Esophagus muscularis mucosa (tissue), 4 donors: Measurements from ENCODE around the gene GATA1. TPM values are rescaled to one million over a fixed set of nuclear protein-coding genes. Genes with fewer than 3 reads are reported as not detected.

Source experiments
- DNase-seq: peaks from one replicate; pipeline ENCODE4 v3.0.0-alpha.2; 2017; ENCODE audit errors: extremely low spot score
- H3K27ac ChIP-seq, 4 donors: fragments of 200-600 bp; sonication (generic); replicated peaks in 1 of 4; 1 replicate in 3 of 4; 2 replicates in 1 of 4; pipeline ENCODE4 v1.5.1; 2016 to 2019; ENCODE audit warnings: mild to moderate bottlenecking in 1 of 4
- H3K27me3 ChIP-seq, 4 donors: fragments of 200-600 bp; sonication (generic); one replicate each; pipeline versions ENCODE4 v1.5.1 to v1.6.0; 2016 to 2019
- H3K36me3 ChIP-seq, 4 donors: fragments of 200-600 bp; sonication (generic); one replicate each; pipeline ENCODE4 v1.5.1; 2016 to 2019
- H3K4me1 ChIP-seq, 4 donors: fragments of 200-600 bp; sonication (generic); one replicate each; pipeline ENCODE4 v1.5.1; 2016 to 2019
- H3K4me3 ChIP-seq, 4 donors: fragments of 200-600 bp; sonication (generic); 1 replicate in 2 of 4; 2 replicates in 2 of 4; pipeline ENCODE4 v1.5.1; 2016 to 2019; ENCODE audit warnings: mild to moderate bottlenecking in 4 of 4, moderate library complexity in 1 of 4
- H3K9me3 ChIP-seq, 4 donors: fragments of 200-600 bp; sonication (generic); 1 replicate in 3 of 4; 2 replicates in 1 of 4; pipeline ENCODE4 v1.5.1; 2016 to 2019
- CTCF ChIP-seq, 3 experiments: fragments of 200-600 bp in 2 of 3; fragments of 450-650 bp in 1 of 3; sonication (generic) in 2 of 3; IDR thresholded peaks; one replicate each; pipeline ENCODE4 v1.5.1; 2017 to 2019; ENCODE audit warnings: antibody characterized with exemption in 3 of 3, mild to moderate bottlenecking in 2 of 3, moderate library complexity in 1 of 3
- EP300 ChIP-seq: sonication (generic); formaldehyde crosslinking; IDR thresholded peaks from one replicate; pipeline ENCODE4 v1.6.1; 2017; ENCODE audit warnings: antibody characterized with exemption
- POLR2A ChIP-seq: fragments of 450-650 bp; IDR thresholded peaks from one replicate; pipeline ENCODE4 v1.6.1; 2017; ENCODE audit warnings: antibody characterized with exemption, moderate library complexity, mild to moderate bottlenecking, low read depth
- POLR2AphosphoS5 ChIP-seq, 2 donors: sonication (generic); formaldehyde crosslinking; IDR thresholded peaks; one replicate each; pipeline ENCODE4 v1.6.1; 2017; ENCODE audit warnings: antibody characterized with exemption in 2 of 2
- WGBS: methylation state at CpG from one replicate; pipeline ENCODE4 v1.1.5; 2018; 5-methylcytosine and 5-hydroxymethylcytosine counted together
- intact Hi-C: fragments of 100-400 bp; cut with DNase I; formaldehyde crosslinking; loops from one replicate; pipeline ENCODE4 v1.15.1; 2023
- total RNA-seq, 4 donors: library from RNA; depleted of rRNA; stranded (reverse); fragments of >200 nt; gene quantifications; one replicate each; pipeline versions ENCODE4 v1.1.0 to v1.2.1, GENCODE V29; 2016

GATA1 gene
- total RNA-seq, 4 donors from 2014 or later, result 0.50 TPM; not detected in 3

GRCh38 chrX:48791063-48791820 is 4.9 kb downstream of the GATA1 start:
- Histone ChIP-seq H3K4me1 (no peaks in the 10 kb centered on the region), H3K9me3 (no peaks in the 10 kb centered on the region), H3K27ac (no peak overlapping the region), H3K27me3 (peaks cover 0 to 13% (median 4%) of the 10 kb centered on the region in 4 donors), H3K36me3 (no peaks in the 10 kb centered on the region), H3K4me3 (no peak overlapping the region)
- TF ChIP-seq EP300 (no peak), CTCF (IDR thresholded peaks at IDR 0.05) (no peak), POLR2A (no peak), POLR2AphosphoS5 (IDR thresholded peaks at IDR 0.05) (no peak)
- 73% methylated on average over 7 of the region's 11 CpGs for WGBS
- no peak for DNase-seq
- intact Hi-C loops, result loop anchor here (10.0 kb wide), 1 partner anchor 146 kb away; no protein-coding TSS in a partner anchor

GRCh38 chrX:48792219-48792618 is 5.8 kb downstream of the GATA1 start:
- intact Hi-C loops, result loop anchor here (10.0 kb wide), 1 partner anchor 147 kb away; no protein-coding TSS in a partner anchor
- Histone ChIP-seq H3K4me1 (no peaks in the 10 kb centered on the region), H3K36me3 (no peaks in the 10 kb centered on the region), H3K9me3 (no peaks in the 10 kb centered on the region), H3K27ac (no peak overlapping the region), H3K4me3 (no peak overlapping the region), H3K27me3 (peaks cover 0 to 7% (median 3%) of the 10 kb centered on the region in 4 donors)
- TF ChIP-seq POLR2AphosphoS5 (IDR thresholded peaks at IDR 0.05), result no peak
- no peak for TF ChIP-seq CTCF (IDR thresholded peaks at IDR 0.05)
- TF ChIP-seq EP300, result no peak
- no peak for TF ChIP-seq POLR2A
- DNase-seq, result no peak
- 71% methylated on average over 7 of the region's 7 CpGs for WGBS

- Histone ChIP-seq H3K9me3 (no peaks in the 10 kb centered on the region), H3K36me3 (no peaks in the 10 kb centered on the region), H3K4me3 (no peak overlapping the region), H3K27me3 (peaks cover 0 to 7% (median 0%) of the 10 kb centered on the region in 4 donors), H3K4me1 (no peaks in the 10 kb centered on the region), H3K27ac (no peak overlapping the region)
- DNase-seq, result no peak
- 100% methylated on average over 2 of the region's 4 CpGs for WGBS
- TF ChIP-seq POLR2A, result no peak
- no peak for TF ChIP-seq EP300
- TF ChIP-seq POLR2AphosphoS5 (IDR thresholded peaks at IDR 0.05), result no peak
- no peak for TF ChIP-seq CTCF (IDR thresholded peaks at IDR 0.05)
- intact Hi-C loops, result loop anchor here (10.0 kb wide), 1 partner anchor 149 kb away; no protein-coding TSS in a partner anchor
Observed at GRCh38 chrX:48793935-48794334, 7.5 kb downstream of the GATA1 start.

- 78% methylated on average over 12 of the region's 12 CpGs for WGBS
- H3K27ac ChIP-seq, result no peak overlapping the region
- TF ChIP-seq POLR2AphosphoS5 (IDR thresholded peaks at IDR 0.05) (no peak), CTCF (IDR thresholded peaks at IDR 0.05) (no peak), POLR2A (no peak), EP300 (no peak)
- intact Hi-C loops, result loop anchor here (10.0 kb wide), 1 partner anchor 150 kb away; no protein-coding TSS in a partner anchor
- DNase-seq, result no peak
- peaks cover 0 to 7% (median 0%) of the 10 kb centered on the region in 4 donors for H3K27me3 ChIP-seq
- no peaks in the 10 kb centered on the region for H3K4me1 ChIP-seq
- H3K4me3 ChIP-seq, result no peak overlapping the region
- no peaks in the 10 kb centered on the region for H3K9me3 ChIP-seq
- H3K36me3 ChIP-seq, result no peaks in the 10 kb centered on the region
Observed at GRCh38 chrX:48794340-48794910, 8.0 kb downstream of the GATA1 start.
